MM.1S (cell line): ENCODE data around the gene IL12RB1.

Source experiments
- DNase-seq: peaks from one replicate; pipeline ENCODE4 v3.0.0-alpha.2; 2015
- H2AFZ ChIP-seq: fragments of 300-600 bp; sonication (generic); 2 replicates; pipeline ENCODE4 v1.6.0; 2016; ENCODE audit warnings: antibody characterized with exemption, low read length
- H3F3A ChIP-seq: fragments of 300-600 bp; sonication (generic); 2 replicates; pipeline ENCODE4 v1.6.1; 2016; ENCODE audit warnings: mild to moderate bottlenecking, antibody characterized with exemption, low read length, moderate library complexity, mixed read lengths; ENCODE audit not compliant: insufficient read depth
- H3K27ac ChIP-seq: fragments of 300-600 bp; sonication (generic); 2 replicates; pipeline ENCODE4 v1.5.1; 2016; ENCODE audit warnings: mild to moderate bottlenecking, low read length
- H3K27me3 ChIP-seq: fragments of 300-600 bp; sonication (generic); replicated peaks from 2 replicates; pipeline ENCODE4 v1.6.0; 2016; ENCODE audit warnings: low read length; ENCODE audit not compliant: insufficient read depth
- H3K36me3 ChIP-seq: fragments of 300-600 bp; sonication (generic); replicated peaks from 2 replicates; pipeline ENCODE4 v1.6.1; 2016; ENCODE audit warnings: mild to moderate bottlenecking, low read length, mixed read lengths; ENCODE audit not compliant: insufficient read depth
- H3K4me1 ChIP-seq: fragments of 300-600 bp; sonication (generic); 2 replicates; pipeline ENCODE4 v1.6.1; 2016; ENCODE audit warnings: low read length, mixed read lengths
- H3K4me2 ChIP-seq: fragments of 300-600 bp; sonication (generic); 2 replicates; pipeline ENCODE4 v1.6.0; 2016; ENCODE audit warnings: low read depth, low read length
- H3K4me3 ChIP-seq: fragments of 300-600 bp; sonication (generic); 2 replicates; pipeline ENCODE4 v1.5.1; 2016; ENCODE audit warnings: low read length, mixed read lengths
- H3K79me2 ChIP-seq: fragments of 300-600 bp; sonication (generic); 2 replicates; pipeline ENCODE4 v1.6.1; 2016; ENCODE audit warnings: mixed run types, low read length, mixed read lengths
- H3K9ac ChIP-seq: fragments of 300-600 bp; sonication (generic); 2 replicates; pipeline ENCODE4 v1.6.1; 2016; ENCODE audit warnings: low read length, mixed read lengths
- H3K9me2 ChIP-seq: fragments of 300-600 bp; sonication (generic); replicated peaks from 2 replicates; pipeline ENCODE4 v1.6.1; 2016; ENCODE audit warnings: mild to moderate bottlenecking, low read length, mixed read lengths; ENCODE audit not compliant: insufficient read depth
- H3K9me3 ChIP-seq: fragments of 300-600 bp; sonication (generic); replicated peaks from 2 replicates; pipeline ENCODE4 v1.6.1; 2016; ENCODE audit warnings: mild to moderate bottlenecking, low read length, mixed read lengths; ENCODE audit not compliant: insufficient read depth
- H4K20me1 ChIP-seq: fragments of 300-600 bp; sonication (generic); 2 replicates; pipeline ENCODE4 v1.6.1; 2016; ENCODE audit warnings: mild to moderate bottlenecking, low read length, moderate library complexity, mixed read lengths; ENCODE audit not compliant: insufficient read depth
- CTCF ChIP-seq: fragments of 300-600 bp; sonication (generic); IDR thresholded peaks from 2 replicates; pipeline ENCODE4 v1.5.1; 2016; ENCODE audit warnings: antibody characterized with exemption, low read length, mixed read lengths
- EZH2 ChIP-seq: fragments of 300-600 bp; sonication (generic); optimal IDR thresholded peaks from 2 replicates; pipeline ENCODE3; 2017; ENCODE audit warnings: low read depth, mild to moderate bottlenecking, antibody characterized with exemption, low read length, mixed read lengths
- EZH2phosphoT487 ChIP-seq: fragments of 300-600 bp; sonication (generic); IDR thresholded peaks from 2 replicates; pipeline ENCODE4 v1.6.1; 2018; ENCODE audit warnings: antibody characterized with exemption, low read length

IL12RB1 gene

DNA sequence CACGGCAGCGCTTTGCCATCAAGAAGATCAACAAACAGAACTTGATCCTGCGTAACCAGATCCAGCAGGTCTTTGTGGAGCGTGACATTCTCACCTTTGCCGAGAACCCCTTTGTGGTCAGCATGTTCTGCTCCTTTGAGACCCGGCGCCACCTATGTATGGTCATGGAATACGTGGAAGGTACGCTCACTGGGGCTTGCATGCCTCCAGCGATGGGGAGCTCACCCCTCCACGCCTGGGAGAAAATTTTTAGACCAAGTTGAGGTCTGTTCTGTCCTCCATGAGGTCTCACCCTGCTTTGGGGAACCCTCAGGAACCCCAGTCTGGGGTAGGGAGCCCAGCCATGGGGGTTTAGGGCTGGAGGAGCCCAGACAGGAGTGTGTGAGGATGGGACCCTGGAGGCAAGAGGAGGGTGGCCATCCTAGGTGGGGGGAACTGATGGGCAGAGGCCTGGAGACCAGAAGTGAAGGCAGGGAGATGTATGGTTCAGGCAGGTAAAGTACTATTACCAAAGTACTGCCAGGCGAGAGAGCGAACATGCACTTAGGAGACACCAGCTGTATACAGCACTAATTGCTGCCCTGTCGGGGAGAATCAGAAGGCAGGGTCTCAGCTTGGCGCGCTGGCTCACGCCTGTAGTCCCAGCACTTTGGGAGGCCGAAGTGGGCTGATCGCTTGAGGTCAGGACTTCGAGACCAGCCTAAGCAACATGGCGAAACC, 43.9 kb upstream of the IL12RB1 start:
- H3K4me2 ChIP-seq = no peak overlapping the region
- H3K9me3 ChIP-seq = no peaks in the 10 kb centered on the region
- no peak overlapping the region for H3K9ac ChIP-seq
- no peak overlapping the region for H2AFZ ChIP-seq
- no peaks in the 10 kb centered on the region for H3F3A ChIP-seq
- H3K27ac ChIP-seq = no peak overlapping the region
- no peaks in the 10 kb centered on the region for H3K9me2 ChIP-seq
- H3K27me3 ChIP-seq = no peaks in the 10 kb centered on the region
- no peaks in the 10 kb centered on the region for H3K4me1 ChIP-seq
- DNase-seq = no peak
- H3K79me2 ChIP-seq = no peaks in the 10 kb centered on the region
- no peaks in the 10 kb centered on the region for H3K36me3 ChIP-seq
- H3K4me3 ChIP-seq = no peak overlapping the region
- TF ChIP-seq CTCF (no peak), EZH2phosphoT487 (no peak), EZH2 (no peak)
- no peaks in the 10 kb centered on the region for H4K20me1 ChIP-seq

GRCh38 chr19:18128805-18129204, 42.1 kb upstream of the IL12RB1 start:
- no peak overlapping the region for H3K9ac ChIP-seq

DNA sequence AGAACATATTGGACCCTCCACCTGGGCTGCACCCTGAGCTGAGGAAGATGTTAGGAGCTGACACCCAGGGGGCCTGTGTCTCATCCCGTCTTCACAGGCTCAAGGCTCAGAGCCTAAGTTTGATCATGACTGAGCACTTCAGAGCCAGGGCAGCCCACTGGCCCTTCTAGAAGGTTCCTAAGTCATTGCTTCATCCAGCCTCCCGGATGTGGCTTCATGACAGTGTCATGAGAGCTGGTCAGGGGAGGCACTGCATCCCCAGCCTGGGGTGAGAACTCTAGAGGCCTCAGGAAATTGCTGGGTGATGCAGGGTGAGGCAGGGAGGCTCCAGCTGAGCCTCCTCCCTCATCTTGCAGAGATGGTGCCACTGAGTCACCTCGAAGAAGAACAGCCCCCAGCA, 41.3 kb upstream of the IL12RB1 start:
- H3K4me1 ChIP-seq = no peaks in the 10 kb centered on the region
- H3K9me3 ChIP-seq = no peaks in the 10 kb centered on the region
- no peaks in the 10 kb centered on the region for H3K36me3 ChIP-seq
- DNase-seq = no peak
- no peak overlapping the region for H2AFZ ChIP-seq
- no peak overlapping the region for H3K9ac ChIP-seq
- no peaks in the 10 kb centered on the region for H3K9me2 ChIP-seq
- H3F3A ChIP-seq = no peaks in the 10 kb centered on the region
- TF ChIP-seq CTCF (no peak), EZH2phosphoT487 (no peak), EZH2 (no peak)
- no peaks in the 10 kb centered on the region for H3K79me2 ChIP-seq
- no peaks in the 10 kb centered on the region for H4K20me1 ChIP-seq
- H3K27ac ChIP-seq = no peak overlapping the region
- no peak overlapping the region for H3K4me3 ChIP-seq
- no peaks in the 10 kb centered on the region for H3K27me3 ChIP-seq
- no peak overlapping the region for H3K4me2 ChIP-seq

More at GRCh38 chr19:18128805-18129204, 42.1 kb upstream of the IL12RB1 start:
- Histone ChIP-seq H3K27me3 (no peaks in the 10 kb centered on the region), H2AFZ (no peak overlapping the region), H3K9me2 (no peaks in the 10 kb centered on the region), H3F3A (no peaks in the 10 kb centered on the region), H3K36me3 (no peaks in the 10 kb centered on the region), H3K4me3 (no peak overlapping the region), H3K4me1 (no peaks in the 10 kb centered on the region), H3K27ac (no peak overlapping the region), H4K20me1 (no peaks in the 10 kb centered on the region), H3K79me2 (no peaks in the 10 kb centered on the region), H3K9me3 (no peaks in the 10 kb centered on the region), H3K4me2 (no peak overlapping the region)
- TF ChIP-seq CTCF (no peak), EZH2phosphoT487 (no peak), EZH2 (no peak)
- no peak for DNase-seq
